Neuronal stem cell (in vitro differentiated cells): ENCODE measurements around the gene OR10P1.

Source experiments
- DNase-seq: peaks from one replicate; pipeline ENCODE4 v3.0.0-alpha.2; 2013; ENCODE audit warnings: low spot score
- H2AFZ ChIP-seq: one replicate; pipeline ENCODE4 v1.6.1; 2013; ENCODE audit warnings: mild to moderate bottlenecking, low read length, inconsistent platforms
- H2AK5ac ChIP-seq: 2 replicates; pipeline ENCODE4 v1.6.1; 2013; ENCODE audit warnings: low read depth, mild to moderate bottlenecking, inconsistent platforms, low read length, moderate library complexity, mixed read lengths
- H2BK120ac ChIP-seq: 2 replicates; pipeline ENCODE4 v1.6.1; 2013; ENCODE audit warnings: low read depth, mild to moderate bottlenecking, inconsistent platforms, low read length, moderate library complexity, mixed read lengths
- H2BK12ac ChIP-seq: one replicate; pipeline ENCODE4 v1.6.1; 2013; ENCODE audit warnings: low read length, inconsistent platforms
- H2BK15ac ChIP-seq: 2 replicates; pipeline ENCODE4 v1.6.1; 2013; ENCODE audit warnings: mild to moderate bottlenecking, low read length, inconsistent platforms, mixed read lengths
- H2BK5ac ChIP-seq: one replicate; pipeline ENCODE4 v1.6.1; 2013; ENCODE audit warnings: inconsistent platforms, mild to moderate bottlenecking, low read length, moderate library complexity
- H3K14ac ChIP-seq: one replicate; pipeline ENCODE4 v1.6.1; 2013; ENCODE audit warnings: low read length, inconsistent platforms
- H3K18ac ChIP-seq: 2 replicates; pipeline ENCODE4 v1.6.1; 2013; ENCODE audit warnings: low read length, inconsistent platforms
- H3K23ac ChIP-seq: 2 replicates; pipeline ENCODE4 v1.6.1; 2013; ENCODE audit warnings: low read depth, mild to moderate bottlenecking, mixed read lengths, low read length, inconsistent platforms; ENCODE audit not compliant: poor library complexity
- H3K27ac ChIP-seq: replicated peaks from 3 replicates; pipeline ENCODE4 v1.5.1; 2013; ENCODE audit warnings: low read length, inconsistent platforms
- H3K27me3 ChIP-seq, 3 experiments: 2 replicates each; pipeline ENCODE4 v1.6.1; 2013; ENCODE audit warnings: low read length in 3 of 3, mild to moderate bottlenecking in 2 of 3, inconsistent platforms in 1 of 3, low read depth in 1 of 3, mixed read lengths in 1 of 3, moderate library complexity in 1 of 3; ENCODE audit not compliant: control insufficient read depth in 3 of 3, insufficient read depth in 3 of 3
- H3K36me3 ChIP-seq, 2 donors: replicated peaks in 1 of 2; 2 replicates each; pipeline ENCODE4 v1.6.1; 2013; ENCODE audit warnings: low read length in 2 of 2; ENCODE audit not compliant: control insufficient read depth in 2 of 2, insufficient read depth in 2 of 2
- H3K4ac ChIP-seq: 2 replicates; pipeline ENCODE4 v1.6.1; 2013; ENCODE audit warnings: inconsistent platforms, mild to moderate bottlenecking, low read length, moderate library complexity
- H3K4me1 ChIP-seq, 2 donors: 1 replicate in 1 of 2; 2 replicates in 1 of 2; pipeline ENCODE4 v1.6.1; 2013; ENCODE audit warnings: low read length in 2 of 2, low read depth in 1 of 2; ENCODE audit not compliant: control insufficient read depth in 2 of 2, insufficient read depth in 1 of 2
- H3K4me2 ChIP-seq: one replicate; pipeline ENCODE4 v1.6.1; 2013; ENCODE audit warnings: mild to moderate bottlenecking, low read length, inconsistent platforms; ENCODE audit not compliant: insufficient read depth, poor library complexity, severe bottlenecking
- H3K4me3 ChIP-seq, 2 donors: 2 replicates each; pipeline ENCODE4 v1.5.1; 2013; ENCODE audit warnings: low read length in 2 of 2, mild to moderate bottlenecking in 2 of 2, inconsistent platforms in 1 of 2, moderate library complexity in 1 of 2
- H3K79me1 ChIP-seq: one replicate; pipeline ENCODE4 v1.6.1; 2013; ENCODE audit warnings: low read depth, mild to moderate bottlenecking, inconsistent platforms, low read length, moderate library complexity
- H3K9ac ChIP-seq: one replicate; pipeline ENCODE4 v1.6.1; 2013; ENCODE audit warnings: mild to moderate bottlenecking, low read depth, low read length, inconsistent platforms; ENCODE audit not compliant: poor library complexity
- H3K9me3 ChIP-seq, 2 donors: replicated peaks in 1 of 2; 2 replicates each; pipeline versions ENCODE3 to v1.6.1; 2013; ENCODE audit warnings: low read length in 2 of 2, mild to moderate bottlenecking in 2 of 2, inconsistent platforms in 1 of 2, low read depth in 1 of 2, mixed read lengths in 1 of 2, moderate library complexity in 1 of 2; ENCODE audit not compliant: control insufficient read depth in 2 of 2, insufficient read depth in 1 of 2
- H4K8ac ChIP-seq: one replicate; pipeline ENCODE4 v1.6.1; 2013; ENCODE audit warnings: low read depth, mild to moderate bottlenecking, inconsistent platforms, low read length, moderate library complexity
- H4K91ac ChIP-seq: one replicate; pipeline ENCODE4 v1.6.1; 2013; ENCODE audit warnings: low read length, low read depth, mild to moderate bottlenecking, inconsistent platforms; ENCODE audit not compliant: poor library complexity
- WGBS, 2 donors: extraction: QIAGEN DNeasy Blood & Tissue Kit; methylation state at CpG; one replicate each; pipeline ENCODE4 v1.1.7; 2013; ENCODE audit warnings: missing lambda C conversion rate in 2 of 2, mixed read lengths in 1 of 2; ENCODE audit not compliant: insufficient read length in 2 of 2, insufficient replicate concordance in 1 of 2; ENCODE audit errors: extremely low coverage in 2 of 2; 5-methylcytosine and 5-hydroxymethylcytosine counted together

OR10P1 gene

DNA sequence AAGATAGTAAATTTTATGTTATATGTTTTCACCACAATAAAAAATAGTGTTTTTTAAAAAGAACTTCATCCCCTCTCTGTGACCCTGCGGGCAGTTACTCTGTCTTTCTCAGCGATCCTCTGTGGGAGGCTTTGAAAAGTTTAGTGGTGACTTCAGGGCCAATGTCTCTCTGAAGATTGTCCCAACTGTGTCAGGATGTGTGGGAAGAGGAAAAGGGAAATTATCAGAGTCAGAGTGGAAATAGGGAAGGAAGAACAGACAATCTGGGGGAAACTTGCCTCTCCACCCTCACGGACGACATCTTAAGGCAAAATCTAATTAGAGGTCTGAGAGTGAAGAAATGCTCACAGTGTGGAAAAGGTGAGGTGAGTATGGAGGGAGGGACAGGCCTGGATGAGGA is 3.5 kb upstream of the OR10P1 start:
- WGBS, 2 donors, result no CpG with 5 or more reads among the region's 4 CpGs

DNA sequence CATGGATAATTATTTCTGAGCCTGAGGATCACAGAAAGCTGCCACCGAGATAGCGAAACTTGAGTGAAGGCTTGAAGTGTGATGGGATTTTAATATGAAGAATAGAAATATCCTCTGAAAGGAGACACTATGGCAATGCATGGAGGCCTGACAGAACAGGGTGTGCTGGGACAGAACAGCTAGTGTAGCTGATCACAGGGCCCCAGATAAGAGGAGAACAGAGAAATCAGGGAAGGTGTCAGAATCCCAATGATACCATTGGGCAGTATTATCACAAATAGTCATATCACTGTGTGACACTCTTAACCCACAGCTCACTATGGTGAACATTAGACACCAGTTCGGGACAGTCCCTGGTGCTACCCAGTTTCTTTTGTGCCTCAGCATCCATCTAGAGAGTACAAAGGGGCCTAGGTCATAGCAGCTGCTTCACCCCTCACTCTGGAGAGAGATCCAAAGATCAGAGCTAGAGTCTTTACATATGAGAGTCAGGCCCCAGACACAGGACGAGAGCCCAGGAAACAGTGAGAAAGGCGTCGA is 506 bp upstream of the OR10P1 start:
- no peak for DNase-seq
- Histone ChIP-seq H3K23ac (no peak overlapping the region), H3K9me3 (no peaks in the 10 kb centered on the region), H2AFZ (no peak overlapping the region), H3K18ac (no peak overlapping the region), H3K4me1 (no peaks in the 10 kb centered on the region), H3K4ac (no peak overlapping the region), H4K8ac (no peak overlapping the region), H3K79me1 (no peaks in the 10 kb centered on the region), H3K27ac (no peak overlapping the region), H3K14ac (no peak overlapping the region), H3K4me3 (no peak overlapping the region), H2AK5ac (no peak overlapping the region), H2BK15ac (no peak overlapping the region), H3K36me3 (no peaks in the 10 kb centered on the region), H2BK5ac (no peak overlapping the region), H2BK120ac (no peak overlapping the region), H3K27me3 (peaks cover 0 to 13% (median 0%) of the 10 kb centered on the region in 3 experiments), H4K91ac (no peak overlapping the region), H3K4me2 (no peak overlapping the region), H2BK12ac (no peak overlapping the region), H3K9ac (no peak overlapping the region)
- no CpG with 5 or more reads among the region's 6 CpGs for WGBS, 2 donors

More for the DNA sequence above, 3.5 kb upstream of the OR10P1 start:
- no peak overlapping the region for H4K8ac ChIP-seq
- no peak overlapping the region for H2AFZ ChIP-seq
- H4K91ac ChIP-seq, result no peak overlapping the region
- no peak overlapping the region for H3K4ac ChIP-seq
- DNase-seq, result no peak
- no peak overlapping the region for H2AK5ac ChIP-seq
- H3K18ac ChIP-seq, result no peak overlapping the region
- no peak overlapping the region for H3K14ac ChIP-seq
- no peak overlapping the region for H2BK15ac ChIP-seq
- H3K9ac ChIP-seq, result no peak overlapping the region
- H3K27me3 ChIP-seq, result peaks cover 0 to 17% (median 0%) of the 10 kb centered on the region in 3 experiments
- no peak overlapping the region for H3K4me3 ChIP-seq
- H3K27ac ChIP-seq, result no peak overlapping the region
- no peak overlapping the region for H2BK12ac ChIP-seq
- no peaks in the 10 kb centered on the region for H3K36me3 ChIP-seq
- no peak overlapping the region for H2BK5ac ChIP-seq
- H3K79me1 ChIP-seq, result no peaks in the 10 kb centered on the region
- H3K9me3 ChIP-seq, result no peaks in the 10 kb centered on the region
- no peak overlapping the region for H3K23ac ChIP-seq
- no peaks in the 10 kb centered on the region for H3K4me1 ChIP-seq
- H2BK120ac ChIP-seq, result no peak overlapping the region
- no peak overlapping the region for H3K4me2 ChIP-seq

DNA sequence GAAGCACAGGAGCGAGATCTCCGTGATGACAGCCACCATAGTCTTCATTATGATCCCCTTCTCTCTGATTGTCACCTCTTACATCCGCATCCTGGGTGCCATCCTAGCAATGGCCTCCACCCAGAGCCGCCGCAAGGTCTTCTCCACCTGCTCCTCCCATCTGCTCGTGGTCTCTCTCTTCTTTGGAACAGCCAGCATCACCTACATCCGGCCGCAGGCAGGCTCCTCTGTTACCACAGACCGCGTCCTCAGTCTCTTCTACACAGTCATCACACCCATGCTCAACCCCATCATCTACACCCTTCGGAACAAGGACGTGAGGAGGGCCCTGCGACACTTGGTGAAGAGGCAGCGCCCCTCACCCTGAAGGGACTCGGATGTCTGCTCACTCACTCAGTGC is 775 bp downstream of the OR10P1 start:
- no peak overlapping the region for H2BK12ac ChIP-seq
- DNase-seq, result no peak
- no peak overlapping the region for H3K23ac ChIP-seq
- H3K79me1 ChIP-seq, result no peaks in the 10 kb centered on the region
- no CpG with 5 or more reads among the region's 15 CpGs for WGBS, 2 donors
- no peaks in the 10 kb centered on the region for H3K4me1 ChIP-seq
- H2AFZ ChIP-seq, result no peak overlapping the region
- no peak overlapping the region for H3K27ac ChIP-seq
- no peak overlapping the region for H3K4ac ChIP-seq
- no peak overlapping the region for H3K18ac ChIP-seq
- peaks cover 0 to 4% (median 0%) of the 10 kb centered on the region in 3 experiments for H3K27me3 ChIP-seq
- H2BK15ac ChIP-seq, result no peak overlapping the region
- H4K91ac ChIP-seq, result no peak overlapping the region
- H3K4me2 ChIP-seq, result no peak overlapping the region
- H2AK5ac ChIP-seq, result no peak overlapping the region
- H4K8ac ChIP-seq, result no peak overlapping the region
- H3K36me3 ChIP-seq, result no peaks in the 10 kb centered on the region
- no peak overlapping the region for H3K9ac ChIP-seq
- H3K9me3 ChIP-seq, result no peaks in the 10 kb centered on the region
- H3K14ac ChIP-seq, result no peak overlapping the region
- no peak overlapping the region for H2BK5ac ChIP-seq
- no peak overlapping the region for H2BK120ac ChIP-seq
- no peak overlapping the region for H3K4me3 ChIP-seq

DNA sequence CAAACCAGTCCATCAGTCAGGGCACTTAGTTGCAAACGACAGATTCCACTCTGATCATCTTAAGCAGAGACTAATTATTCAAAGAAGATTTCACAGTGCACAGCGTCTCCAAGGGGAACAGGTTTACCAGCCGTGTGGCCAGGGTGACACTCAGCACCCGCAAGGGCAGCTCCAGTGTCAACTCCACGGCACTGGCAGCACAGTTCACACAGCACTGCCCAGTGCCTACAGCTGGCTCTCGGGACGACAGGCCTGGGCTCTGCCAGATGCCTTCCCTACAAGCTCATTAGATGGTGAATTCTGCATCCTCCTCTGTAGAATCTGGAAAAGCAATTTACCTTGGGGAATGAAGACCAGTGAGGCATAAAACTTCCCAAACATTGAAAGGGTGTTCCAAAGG is 4.9 kb downstream of the OR10P1 start:
- Histone ChIP-seq H3K79me1 (no peaks in the 10 kb centered on the region), H4K8ac (no peak overlapping the region), H3K4me1 (no peaks in the 10 kb centered on the region), H3K14ac (no peak overlapping the region), H3K4me2 (no peak overlapping the region), H2AFZ (no peak overlapping the region), H3K9ac (no peak overlapping the region), H3K27me3 (peaks cover 0 to 3% (median 0%) of the 10 kb centered on the region in 3 experiments), H3K9me3 (peaks cover 0 to 5% of the 10 kb centered on the region in 2 donors), H2BK12ac (no peak overlapping the region), H3K4ac (no peak overlapping the region), H3K4me3 (no peak overlapping the region), H2BK120ac (no peak overlapping the region), H2BK5ac (no peak overlapping the region), H3K27ac (no peak overlapping the region), H2BK15ac (no peak overlapping the region), H4K91ac (no peak overlapping the region), H3K36me3 (no peaks in the 10 kb centered on the region), H3K23ac (no peak overlapping the region), H3K18ac (no peak overlapping the region), H2AK5ac (no peak overlapping the region)
- DNase-seq, result no peak
- no CpG with 5 or more reads among the region's 7 CpGs for WGBS, 2 donors
